OCI-LY1 (cell line): Measurements from ENCODE around the gene FSTL3.

Source experiments
- H2AFZ ChIP-seq: fragments of 200-600 bp; sonication (generic), shearing (Covaris generic); 2 replicates; pipeline ENCODE4 v1.6.0; 2014; ENCODE audit warnings: antibody characterized with exemption, mild to moderate bottlenecking, low read length
- H3F3A ChIP-seq: fragments of 200-600 bp; sonication (generic), shearing (Covaris generic); 2 replicates; pipeline ENCODE4 v1.6.0; 2014; ENCODE audit warnings: mild to moderate bottlenecking, antibody characterized with exemption, low read length, moderate library complexity; ENCODE audit not compliant: insufficient read depth
- H3K27ac ChIP-seq: fragments of 200-600 bp; sonication (generic); 2 replicates; pipeline ENCODE4 v1.5.1; 2014; ENCODE audit warnings: low read length, mixed run types, mild to moderate bottlenecking, low read depth; ENCODE audit not compliant: poor library complexity, severe bottlenecking
- H3K27me3 ChIP-seq: fragments of 200-600 bp; sonication (generic); 2 replicates; pipeline ENCODE4 v1.6.0; 2014; ENCODE audit warnings: antibody characterized with exemption, mild to moderate bottlenecking, low read length, moderate library complexity; ENCODE audit not compliant: insufficient read depth
- H3K36me3 ChIP-seq: fragments of 200-600 bp; sonication (generic); 2 replicates; pipeline ENCODE4 v1.6.1; 2014; ENCODE audit warnings: mild to moderate bottlenecking, antibody characterized with exemption, low read length, moderate library complexity, mixed read lengths; ENCODE audit not compliant: insufficient read depth
- H3K4me1 ChIP-seq: fragments of 200-600 bp; sonication (generic); 2 replicates; pipeline ENCODE4 v1.5.1; 2014; ENCODE audit warnings: mild to moderate bottlenecking, low read length, moderate library complexity; ENCODE audit not compliant: insufficient read depth, severe bottlenecking
- H3K4me2 ChIP-seq: fragments of 200-600 bp; sonication (generic), shearing (Covaris generic); 2 replicates; pipeline ENCODE4 v1.6.1; 2014; ENCODE audit warnings: low read length
- H3K4me3 ChIP-seq: fragments of 200-600 bp; sonication (generic); 2 replicates; pipeline ENCODE4 v1.5.1; 2014; ENCODE audit warnings: low read length, low read depth, mild to moderate bottlenecking, mixed read lengths; ENCODE audit not compliant: poor library complexity, severe bottlenecking
- H3K79me2 ChIP-seq: fragments of 200-600 bp; shearing (Covaris generic); 2 replicates; pipeline ENCODE4 v1.6.1; 2016; ENCODE audit warnings: mixed run types, low read length, mixed read lengths; ENCODE audit not compliant: insufficient read depth
- H3K9ac ChIP-seq: fragments of 200-600 bp; sonication (generic), shearing (Covaris generic); 2 replicates; pipeline ENCODE4 v1.6.1; 2014; ENCODE audit warnings: mild to moderate bottlenecking, low read length, mixed read lengths
- H3K9me2 ChIP-seq: fragments of 200-600 bp; sonication (generic), shearing (Covaris generic); 2 replicates; pipeline ENCODE4 v1.6.1; 2014; ENCODE audit warnings: low read depth, mild to moderate bottlenecking, low read length, mixed read lengths
- H3K9me3 ChIP-seq: fragments of 200-600 bp; shearing (Covaris generic); 2 replicates; pipeline ENCODE4 v1.6.1; 2014; ENCODE audit warnings: low read length, mixed read lengths
- H4K20me1 ChIP-seq: fragments of 200-600 bp; sonication (generic), shearing (Covaris generic); 2 replicates; pipeline ENCODE4 v1.6.0; 2016; ENCODE audit warnings: mild to moderate bottlenecking, low read length; ENCODE audit not compliant: insufficient read depth
- CTCF ChIP-seq: fragments of 200-600 bp; sonication (generic), shearing (Covaris generic); IDR thresholded peaks from 2 replicates; pipeline ENCODE4 v1.5.1; 2017; ENCODE audit warnings: mild to moderate bottlenecking, antibody characterized with exemption, low read length, moderate library complexity, mixed read lengths
- EZH2 ChIP-seq: fragments of 200-600 bp; sonication (generic), shearing (Covaris generic); IDR thresholded peaks from 2 replicates; pipeline ENCODE4 v1.8.0; 2017; ENCODE audit warnings: borderline replicate concordance, mixed run types, mild to moderate bottlenecking, antibody characterized with exemption, low read length, moderate library complexity, mixed read lengths

The FSTL3 gene

GRCh38 chr19:686589-687297 is 10.6 kb downstream of the FSTL3 start:
- Histone ChIP-seq H4K20me1 (no peaks in the 10 kb centered on the region), H3K27ac (no peak overlapping the region), H3K9me3 (no peaks in the 10 kb centered on the region), H3K9ac (no peak overlapping the region), H2AFZ (no peak overlapping the region), H3K36me3 (no peaks in the 10 kb centered on the region), H3K27me3 (peaks cover 15% of the 10 kb centered on the region; the same call in 1 of the 2 replicates), H3K4me2 (no peak overlapping the region), H3K4me1 (no peaks in the 10 kb centered on the region), H3F3A (no peaks in the 10 kb centered on the region), H3K9me2 (no peaks in the 10 kb centered on the region), H3K79me2 (no peaks in the 10 kb centered on the region), H3K4me3 (no peak overlapping the region)
- TF ChIP-seq EZH2, result no peak
- no peak for TF ChIP-seq CTCF

GRCh38 chr19:687569-688166 is 11.5 kb downstream of the FSTL3 start:
- H2AFZ ChIP-seq, result no peak overlapping the region
- no peaks in the 10 kb centered on the region for H3K36me3 ChIP-seq
- peaks cover 16% of the 10 kb centered on the region; the same call in 1 of the 2 replicates for H3K27me3 ChIP-seq
- H4K20me1 ChIP-seq, result no peaks in the 10 kb centered on the region
- H3K27ac ChIP-seq, result no peak overlapping the region
- H3K9me3 ChIP-seq, result no peaks in the 10 kb centered on the region
- no peak overlapping the region for H3K4me2 ChIP-seq
- no peak for TF ChIP-seq CTCF
- TF ChIP-seq EZH2, result no peak
- H3K4me1 ChIP-seq, result no peaks in the 10 kb centered on the region
- no peaks in the 10 kb centered on the region for H3K9me2 ChIP-seq
- no peak overlapping the region for H3K4me3 ChIP-seq
- no peaks in the 10 kb centered on the region for H3F3A ChIP-seq
- H3K79me2 ChIP-seq, result no peaks in the 10 kb centered on the region
- no peak overlapping the region for H3K9ac ChIP-seq

- Histone ChIP-seq H3K79me2 (no peaks in the 10 kb centered on the region), H3K9ac (no peak overlapping the region)
These were observed 12.0 kb downstream of the FSTL3 start for GRCh38 chr19:688214-688613.

More at GRCh38 chr19:688214-688613, 12.0 kb downstream of the FSTL3 start:
- no peak overlapping the region for H2AFZ ChIP-seq
- no peaks in the 10 kb centered on the region for H3K36me3 ChIP-seq
- no peaks in the 10 kb centered on the region for H4K20me1 ChIP-seq
- no peak for TF ChIP-seq EZH2
- no peak for TF ChIP-seq CTCF
- H3K9me3 ChIP-seq, result no peaks in the 10 kb centered on the region
- H3K4me2 ChIP-seq, result no peak overlapping the region
- no peaks in the 10 kb centered on the region for H3K4me1 ChIP-seq
- peaks cover 16% of the 10 kb centered on the region; the same call in 1 of the 2 replicates for H3K27me3 ChIP-seq
- no peaks in the 10 kb centered on the region for H3F3A ChIP-seq
- no peak overlapping the region for H3K4me3 ChIP-seq
- H3K9me2 ChIP-seq, result no peaks in the 10 kb centered on the region
- no peak overlapping the region for H3K27ac ChIP-seq
